Stimulated activated CD4-positive, alpha-beta T cell treated with anti-CD3 and anti-CD28 coated beads, Interleukin-15, amount 100 ng/mL, for 1 hour (primary cell): Measurements from ENCODE around the gene MXD1.
"Not testable (repeated sequence)": the region's sequence is repeated elsewhere in the genome, so short reads cannot be mapped to it uniquely, and the experiment has no call there.

ENCODE experiments used
- DNase-seq, 2 donors: peaks; one replicate each; pipeline ENCODE4 v3.0.0-alpha.2; 2020; ENCODE audit warnings: low read depth in 1 of 2, low spot score in 1 of 2

MXD1 gene

GRCh38 chr2:69914950-69915945 is at the start of gene MXD1:
Gene MXD1 (plus strand): TSS chr2:69915109. CDS start chr2:69915331, 222 bp downstream.
- DNase-seq = peak; percentile 6 to 97

DNA sequence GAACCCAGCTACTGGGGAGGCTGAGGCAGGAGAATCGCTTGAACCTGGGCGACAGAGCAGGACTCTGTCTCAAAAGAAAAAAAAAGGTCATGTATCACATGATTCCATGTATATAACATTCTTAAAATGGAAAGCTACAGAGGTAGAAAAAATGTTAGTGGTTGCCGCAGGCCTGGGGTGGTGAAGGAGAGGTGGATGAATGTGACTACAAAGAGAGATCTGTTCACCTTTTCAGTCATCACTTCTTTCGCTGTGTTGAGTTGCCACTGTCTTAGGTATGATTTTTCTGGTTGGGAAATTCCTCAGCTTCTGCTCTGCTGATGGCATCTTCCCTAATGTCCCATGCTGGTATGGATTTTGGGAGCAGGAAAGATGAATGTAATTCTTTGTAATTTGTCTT is 26.5 kb upstream of the MXD1 start:
- DNase-seq = no peak

DNA sequence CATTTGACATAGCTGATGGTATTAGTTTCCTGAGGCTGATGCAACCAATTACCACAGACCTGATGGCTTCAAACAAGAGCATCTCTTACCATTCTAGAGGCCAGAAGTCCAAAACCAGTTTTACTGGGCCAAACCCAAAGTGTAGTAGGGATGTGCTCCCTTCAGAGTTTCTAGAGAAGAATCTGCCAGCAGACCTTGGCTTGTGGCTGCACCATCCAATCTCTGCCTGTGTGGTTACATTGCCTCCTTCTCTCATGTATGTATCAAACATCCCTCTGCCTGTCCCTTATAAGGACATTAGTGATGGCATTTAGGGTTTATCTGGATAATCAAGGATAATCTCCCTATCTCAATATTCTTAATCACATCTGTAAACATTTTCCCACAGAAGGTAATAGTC is 25.6 kb upstream of the MXD1 start:
- no peak for DNase-seq

- DNase-seq = no peak
These were observed 24.0 kb upstream of the MXD1 start for GRCh38 chr2:69890881-69891280.

DNA sequence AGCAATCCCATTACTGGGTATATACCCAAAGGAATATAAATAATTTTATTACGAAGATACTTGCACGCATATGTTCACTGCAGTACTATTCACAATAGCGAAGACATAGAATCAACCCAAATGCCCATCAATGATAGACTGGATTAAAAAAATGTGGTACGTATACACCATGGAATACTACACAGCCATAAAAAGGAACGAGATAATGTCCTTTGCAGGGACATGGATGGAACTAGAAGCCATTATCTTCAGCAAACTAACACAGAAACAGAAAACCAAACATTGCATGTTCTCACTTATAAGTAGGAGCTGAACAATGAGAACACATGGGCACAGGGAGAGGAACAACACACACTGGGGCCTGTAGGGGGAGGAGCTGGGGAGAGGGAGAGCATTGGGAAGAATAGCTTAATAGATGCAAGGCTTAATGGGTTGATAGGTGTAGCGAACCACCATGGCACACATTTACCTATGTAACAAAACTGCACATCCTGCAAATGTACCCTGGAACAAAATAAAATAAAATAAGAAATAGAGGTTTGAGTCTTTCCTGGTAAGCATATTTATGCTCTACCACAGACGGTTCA is 22.0 kb upstream of the MXD1 start:
- DNase-seq = not testable (repeated sequence)

- peak; percentile 60 to 72 for DNase-seq
These were observed 21.0 kb upstream of the MXD1 start, which contains the start of gene SNRNP27 for GRCh38 chr2:69893684-69894551. Gene SNRNP27 (plus strand): TSS chr2:69893956. CDS start chr2:69893985, 29 bp downstream.

DNA sequence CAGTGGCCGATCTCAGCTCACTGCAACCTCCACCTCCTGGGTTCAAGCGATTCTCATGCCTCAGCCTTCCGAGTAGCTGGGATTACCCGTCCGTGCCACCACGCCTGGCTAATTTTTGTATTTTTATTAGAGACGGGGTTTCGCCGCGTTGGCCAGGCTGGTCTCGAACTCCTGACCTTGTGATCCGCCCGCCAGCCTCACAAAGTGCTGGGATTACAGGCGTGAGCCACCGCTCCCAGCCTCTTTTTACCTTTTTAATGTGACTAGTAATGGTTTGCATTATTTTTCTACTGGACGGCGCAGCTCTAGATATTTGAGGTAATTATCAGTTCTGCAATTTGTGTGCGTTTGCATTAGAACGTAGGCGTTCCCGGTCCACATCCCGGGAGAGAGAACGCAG is 20.2 kb upstream of the MXD1 start:
- not testable (repeated sequence) for DNase-seq

DNA sequence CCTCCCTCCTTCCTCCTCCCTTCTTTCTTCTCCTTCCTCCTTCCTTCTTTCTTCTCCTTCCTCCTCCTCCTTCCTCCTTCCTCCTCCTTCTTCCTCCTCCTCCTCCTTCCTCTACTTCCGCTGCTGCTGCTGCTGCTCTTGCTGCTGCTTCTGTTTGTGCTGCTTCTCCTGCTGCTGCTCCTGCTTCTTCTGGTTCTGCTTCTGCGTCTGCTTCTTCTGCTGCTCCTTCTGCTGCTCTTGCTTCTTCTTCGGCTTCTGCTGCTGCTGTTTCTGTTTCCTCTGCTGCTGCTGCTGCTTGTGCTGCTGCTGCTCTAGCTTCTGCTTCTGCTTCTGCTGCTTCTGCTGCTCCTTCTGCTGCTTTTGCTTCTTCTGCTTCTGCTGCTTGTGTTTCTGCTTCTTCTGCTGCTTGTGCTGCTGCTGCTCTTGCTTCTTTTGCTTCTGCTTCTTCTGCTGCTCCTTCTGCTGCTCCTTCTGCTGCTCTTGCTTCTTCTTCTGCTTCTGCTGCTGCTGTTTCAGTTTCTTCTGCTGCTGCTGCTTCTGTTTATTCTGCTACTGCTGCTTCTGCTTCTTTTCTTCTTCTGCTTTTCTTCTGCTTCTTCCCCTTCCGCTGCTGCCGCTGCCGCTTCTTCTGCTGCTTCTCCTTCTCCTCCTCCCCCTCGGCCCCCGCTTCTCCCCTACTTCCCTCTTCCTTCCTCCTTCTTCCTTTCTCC is 12.5 kb upstream of the MXD1 start:
- DNase-seq = no peak

DNA sequence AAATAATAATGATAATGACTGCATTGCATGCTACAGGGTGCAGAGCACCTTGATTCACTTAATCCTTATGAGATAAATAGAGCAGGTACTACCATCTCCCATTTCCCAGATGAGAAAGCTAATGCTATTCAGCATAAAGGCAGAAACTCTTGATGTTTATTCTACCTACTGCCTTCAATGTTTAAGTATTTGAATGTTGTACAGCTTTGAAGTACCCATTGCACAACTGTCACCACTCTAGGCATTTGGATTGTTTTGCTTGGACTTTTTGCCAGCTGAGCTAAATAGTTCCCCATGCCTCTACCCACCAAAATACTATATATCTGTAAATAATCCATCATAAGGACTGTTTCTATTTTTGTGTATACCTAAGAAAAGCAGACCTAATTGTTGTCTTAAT is 7.7 kb upstream of the MXD1 start:
- no peak for DNase-seq

DNA sequence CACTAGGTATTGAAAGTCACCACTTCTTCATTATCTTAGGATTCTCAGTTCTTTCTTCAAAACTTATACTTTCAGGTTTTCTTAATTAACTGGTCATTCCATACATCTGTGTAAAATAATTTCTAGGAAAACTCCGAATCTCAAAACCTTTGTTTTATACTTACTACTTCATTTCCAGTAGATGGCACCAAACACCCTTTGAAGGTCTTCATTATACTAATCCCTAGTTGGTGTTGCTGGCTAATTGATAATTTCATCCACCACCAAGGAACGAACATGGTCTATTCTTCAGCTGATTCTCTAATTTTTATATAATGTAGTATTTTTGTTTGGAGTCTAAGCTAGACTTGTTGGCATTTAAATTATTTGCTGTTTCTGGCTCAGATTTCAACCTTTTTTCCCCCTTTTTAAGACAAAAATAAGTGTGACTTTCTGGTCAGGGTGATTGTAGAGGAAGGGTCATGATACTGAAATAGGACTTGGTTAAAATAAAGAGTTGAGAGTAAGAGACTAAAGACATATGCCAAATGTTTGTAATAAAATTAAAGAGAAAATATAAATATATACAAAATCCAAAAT is 2.8 kb upstream of the MXD1 start:
- no peak for DNase-seq

DNA sequence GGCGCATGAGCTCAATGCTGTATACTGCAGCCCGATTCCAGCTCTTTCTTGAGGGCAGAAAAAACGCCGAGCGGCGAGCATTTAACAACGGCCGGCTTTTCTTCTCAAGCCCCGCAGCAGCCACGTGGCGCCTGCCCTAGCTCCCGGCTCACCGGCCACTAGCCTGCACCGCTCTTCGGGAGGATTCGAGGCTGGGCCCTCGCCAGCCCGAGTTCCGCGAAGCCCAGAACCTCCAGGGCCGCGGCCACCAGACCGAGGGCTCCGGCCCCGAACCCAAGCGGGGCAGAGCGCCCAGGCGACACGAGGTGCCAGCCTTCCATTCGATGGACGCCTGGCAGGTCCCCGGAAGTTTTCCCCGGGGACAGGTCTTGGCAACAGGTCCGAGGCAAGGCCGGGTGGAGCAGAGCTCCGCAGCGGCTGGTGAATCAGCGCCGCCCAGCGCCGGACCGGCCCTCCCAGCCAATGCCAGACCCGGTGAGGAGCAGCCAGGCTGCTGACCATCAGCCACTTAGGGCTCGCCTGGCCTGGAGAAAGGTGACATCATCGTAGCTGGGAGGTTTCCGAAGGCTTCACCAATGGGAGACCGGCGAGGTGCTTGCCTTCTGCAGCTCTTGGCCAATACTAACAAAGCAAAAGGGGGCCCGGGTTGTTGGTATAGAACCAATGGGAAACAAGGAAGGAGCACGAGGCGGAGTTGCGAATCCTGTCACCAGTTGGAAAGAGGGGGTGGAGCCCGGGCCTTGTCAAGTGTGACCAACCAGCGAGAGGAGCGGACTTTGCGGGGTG is 552 bp upstream of the MXD1 start:
- peak in 1 of 2 donors; percentile 99 for DNase-seq

- DNase-seq = no peak
These were observed 1.2 kb downstream of the MXD1 start for GRCh38 chr2:69916106-69916505.

DNA sequence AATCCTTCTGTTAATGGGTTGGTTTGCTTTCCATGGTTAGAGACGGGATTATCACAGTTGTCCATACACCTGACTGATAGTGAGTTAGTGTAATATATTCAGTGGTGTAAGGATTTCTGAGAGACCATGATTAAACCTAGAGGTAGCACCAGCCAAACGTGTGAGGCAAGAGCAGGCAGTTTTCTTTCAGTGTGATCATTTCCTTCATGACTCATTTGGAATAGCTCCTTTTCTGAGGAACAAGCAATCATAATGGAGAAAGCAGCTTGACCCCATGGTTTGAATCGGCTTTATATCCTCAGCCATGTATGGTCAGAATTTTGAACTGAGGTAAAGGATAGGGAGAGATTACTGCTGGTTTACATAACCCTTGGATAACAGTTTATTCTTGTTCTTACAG is 2.9 kb downstream of the MXD1 start:
- no peak for DNase-seq

GRCh38 chr2:69918401-69918800 is 3.5 kb downstream of the MXD1 start:
- no peak for DNase-seq

GRCh38 chr2:69923116-69923515 is 8.2 kb downstream of the MXD1 start:
- DNase-seq = no peak

- DNase-seq = no peak
These were observed 12.1 kb downstream of the MXD1 start for GRCh38 chr2:69926849-69927515.

DNA sequence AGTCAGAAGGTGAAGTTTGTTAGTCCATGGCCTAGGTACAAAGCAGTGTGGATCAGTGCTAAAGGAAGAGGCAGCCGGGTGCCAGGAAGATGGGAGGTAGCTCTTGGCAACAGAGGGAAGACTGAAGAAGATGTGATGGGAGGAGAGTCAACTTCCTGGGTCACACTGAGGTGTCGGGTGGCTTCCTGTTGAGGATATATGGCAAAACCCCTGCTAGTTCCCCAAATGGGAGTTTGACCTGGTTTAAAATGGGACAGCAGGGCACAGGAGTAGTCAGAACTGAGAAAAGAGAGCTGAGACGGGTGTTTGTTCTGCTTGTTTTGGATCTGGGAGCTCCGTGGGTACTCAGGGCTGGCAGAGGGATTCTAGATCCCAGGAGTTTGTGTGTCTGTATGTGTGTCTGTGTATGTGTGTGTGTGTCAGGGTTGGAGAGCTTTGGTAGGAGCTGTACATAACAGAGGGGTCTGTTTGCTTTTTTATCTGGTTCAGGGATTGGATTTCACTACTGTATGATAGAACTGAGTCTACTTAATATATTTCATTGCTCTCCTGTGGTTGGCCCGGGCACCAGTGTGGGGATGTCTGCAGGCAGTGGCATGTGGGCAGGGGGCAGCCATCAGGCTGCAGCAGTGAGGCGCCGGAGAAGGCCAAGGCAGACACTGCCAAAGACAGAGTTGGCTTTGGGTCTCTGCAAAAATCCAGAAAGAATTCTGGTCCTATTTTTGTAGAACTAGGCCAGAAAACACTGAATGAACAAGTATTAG is 17.1 kb downstream of the MXD1 start:
- DNase-seq = no peak

GRCh38 chr2:69932596-69932922 is 17.6 kb downstream of the MXD1 start:
- no peak for DNase-seq
